GM18907 (cell line): ENCODE data around the gene MRNIP.

ENCODE experiments used
- ATAC-seq: cut with Tn5 transposase; IDR thresholded peaks from one replicate; pipeline ENCODE4 v1.9.1; 2021; ENCODE audit warnings: mild to moderate bottlenecking, moderate library complexity; ENCODE audit not compliant: unreplicated experiment

Gene MRNIP, protein sequence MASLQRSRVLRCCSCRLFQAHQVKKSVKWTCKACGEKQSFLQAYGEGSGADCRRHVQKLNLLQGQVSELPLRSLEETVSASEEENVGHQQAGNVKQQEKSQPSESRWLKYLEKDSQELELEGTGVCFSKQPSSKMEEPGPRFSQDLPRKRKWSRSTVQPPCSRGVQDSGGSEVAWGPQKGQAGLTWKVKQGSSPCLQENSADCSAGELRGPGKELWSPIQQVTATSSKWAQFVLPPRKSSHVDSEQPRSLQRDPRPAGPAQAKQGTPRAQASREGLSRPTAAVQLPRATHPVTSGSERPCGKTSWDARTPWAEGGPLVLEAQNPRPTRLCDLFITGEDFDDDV

GRCh38 chr5:179858586-179859427, at the start of gene MRNIP:
MRNIP (minus strand) TSS chr5:179858817; CDS start chr5:179858796, 21 bp downstream.
- ATAC-seq = peak; percentile 95

DNA sequence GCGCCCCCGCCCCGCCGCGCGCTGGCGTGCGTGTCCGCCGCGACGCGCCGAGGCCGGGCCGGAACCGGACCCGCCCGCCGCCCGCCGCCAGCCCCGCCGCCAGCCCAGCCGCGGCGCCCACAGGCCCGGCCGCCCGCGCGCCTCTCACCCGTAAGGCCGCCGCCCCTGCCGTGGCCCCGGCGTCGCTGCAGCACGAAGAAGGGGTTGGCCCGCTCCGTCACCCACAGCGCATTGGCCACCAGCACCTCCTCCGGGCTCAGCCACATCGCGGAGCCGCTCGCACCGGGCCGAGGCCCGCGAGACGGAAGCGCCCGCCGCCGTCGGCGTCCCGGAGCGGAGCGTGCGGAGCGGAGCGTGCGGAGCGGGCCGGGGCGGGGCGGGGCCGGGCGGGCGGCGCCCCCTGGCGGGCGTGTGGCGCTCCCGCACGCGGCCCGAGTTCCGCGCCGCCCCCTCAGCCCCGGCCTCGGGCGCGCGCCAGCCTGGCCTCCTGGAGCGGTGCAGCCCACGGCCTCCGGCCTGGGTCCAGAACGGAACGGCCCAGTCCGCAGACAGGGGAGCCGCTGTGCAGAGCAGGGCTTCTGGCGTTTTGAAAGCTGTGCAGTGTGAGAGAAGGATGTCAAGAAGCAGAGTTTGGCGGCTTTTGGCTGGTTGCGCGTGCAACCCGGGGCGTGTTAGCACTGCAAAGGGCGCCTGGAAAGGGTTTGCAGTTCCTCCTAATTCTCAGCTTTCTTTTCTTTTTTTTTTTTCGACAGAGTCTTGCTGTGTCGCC, 49.1 kb upstream of the MRNIP start, which contains the start of gene TBC1D9B:
Gene TBC1D9B, minus strand, starts transcription at position 342 of the 769 bp plus-strand sequence. Its CDS starts 76 bp downstream, at position 266.
- ATAC-seq = peak; percentile 86

DNA sequence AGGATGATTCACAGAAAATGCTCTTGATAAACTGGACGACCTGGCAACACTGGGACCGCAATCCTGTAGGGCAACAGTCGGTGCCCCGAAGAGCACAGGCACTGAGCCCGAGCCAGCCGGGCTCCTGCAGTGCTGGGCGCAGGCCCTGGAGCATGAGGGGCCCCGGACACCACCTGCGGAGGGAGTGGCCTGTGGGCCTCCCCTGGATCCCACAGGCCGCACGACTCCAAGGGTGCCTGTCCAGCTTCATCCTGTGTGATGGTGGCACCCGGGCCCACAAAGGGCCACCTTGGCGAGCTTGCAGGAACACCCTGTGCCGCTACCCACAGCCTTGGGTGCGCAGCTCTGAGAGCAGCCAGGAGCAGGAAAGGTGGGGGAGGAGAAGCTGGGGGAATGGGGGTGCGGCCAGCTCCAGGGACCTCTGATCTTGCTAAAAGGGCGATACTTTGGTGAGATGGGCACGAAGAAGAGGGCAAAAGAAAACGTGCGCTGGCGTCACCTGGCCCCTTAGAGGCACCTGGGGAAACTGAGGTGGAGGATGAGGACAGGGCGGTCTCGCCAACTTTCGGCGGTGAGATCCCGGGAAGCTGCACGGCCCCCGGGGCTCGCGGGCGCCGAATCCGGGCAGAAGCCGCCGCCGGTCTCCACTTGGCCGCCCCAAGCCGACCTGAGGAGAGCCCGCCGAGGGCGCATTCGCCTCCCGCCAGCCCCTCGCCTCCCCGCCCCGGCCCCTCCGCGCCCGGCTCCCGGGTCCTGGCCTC, 48.4 kb upstream of the MRNIP start:
- ATAC-seq = peak; percentile 26

DNA sequence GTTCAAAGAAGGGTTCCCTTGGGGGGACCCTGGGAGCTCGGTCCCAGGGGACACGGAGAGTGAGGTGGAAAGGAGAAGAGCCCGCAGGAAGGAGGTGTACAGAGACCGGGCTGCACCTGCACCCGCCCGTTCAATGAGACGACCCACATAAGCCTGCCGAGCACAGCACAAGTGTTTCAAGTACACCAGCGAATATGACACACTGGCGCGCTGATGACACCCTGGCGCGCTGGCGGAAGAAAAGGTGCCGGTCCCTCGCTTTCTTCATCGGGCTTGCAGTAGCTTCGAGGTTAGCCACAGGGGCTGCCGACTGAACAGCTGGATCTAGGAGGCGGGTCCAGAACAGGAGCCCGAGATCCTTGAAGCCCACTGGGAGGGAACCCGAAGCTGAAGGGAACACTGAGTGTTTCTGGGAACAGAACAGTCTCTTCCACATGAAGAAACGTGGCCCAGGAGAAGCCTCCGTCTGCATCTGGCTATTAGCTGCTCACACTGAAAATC, 47.7 kb upstream of the MRNIP start:
- ATAC-seq = no peak

DNA sequence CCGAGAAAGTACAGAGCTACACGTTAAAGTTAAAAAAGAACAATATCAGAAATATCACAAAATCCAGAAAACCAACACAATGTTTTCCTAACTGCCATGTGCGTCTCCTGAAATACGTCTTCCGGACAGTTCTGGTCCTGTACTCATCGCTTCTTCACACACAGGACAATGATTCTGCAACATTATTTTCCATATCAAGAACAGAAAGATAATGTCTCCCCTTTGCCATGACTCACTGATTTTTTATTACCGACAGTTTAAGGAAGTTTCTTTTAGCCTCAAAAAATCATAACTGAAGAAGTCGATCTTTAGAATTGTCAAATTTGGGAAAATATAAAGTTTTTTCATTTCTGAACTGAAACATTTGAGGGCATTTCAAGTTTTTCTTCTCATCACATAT, 46.5 kb upstream of the MRNIP start:
- ATAC-seq = no peak

DNA sequence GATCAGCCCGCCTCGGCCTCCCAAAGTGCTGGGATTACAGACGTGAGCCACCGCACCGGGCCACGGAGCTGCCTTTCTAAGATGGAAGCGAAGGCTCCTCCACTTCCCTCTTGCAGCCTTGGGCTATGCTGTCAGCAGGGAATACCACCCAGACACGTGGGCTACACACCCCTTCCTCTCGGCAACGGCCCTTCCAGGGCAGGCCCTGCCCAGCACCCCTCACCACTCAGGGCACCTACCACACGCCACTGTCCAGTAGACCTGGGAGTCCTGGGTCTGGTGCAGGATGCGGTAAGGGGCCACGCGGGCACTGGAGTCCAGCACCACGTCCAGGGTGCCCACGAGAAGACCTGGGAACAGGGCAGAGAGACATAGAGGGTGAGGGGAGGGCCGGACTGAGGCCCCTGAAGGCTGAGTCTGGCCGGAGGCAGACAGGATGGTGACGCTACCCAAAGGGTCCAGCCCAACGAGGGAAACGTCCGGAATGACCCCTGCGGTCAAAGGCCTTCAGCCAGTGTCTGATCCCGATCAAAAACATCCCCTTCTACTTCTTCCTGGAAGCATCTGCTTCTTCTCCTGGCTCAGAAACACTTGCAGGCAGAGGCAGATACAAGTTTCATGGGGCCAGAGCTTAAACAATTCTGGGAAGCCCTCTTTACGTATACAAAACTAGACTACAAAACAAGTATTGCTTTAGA, 46.0 kb upstream of the MRNIP start:
- ATAC-seq = no peak

GRCh38 chr5:179902763-179903158, 44.1 kb upstream of the MRNIP start:
- no peak for ATAC-seq

- no peak for ATAC-seq
Measured at GRCh38 chr5:179901915-179902762, 43.5 kb upstream of the MRNIP start.

DNA sequence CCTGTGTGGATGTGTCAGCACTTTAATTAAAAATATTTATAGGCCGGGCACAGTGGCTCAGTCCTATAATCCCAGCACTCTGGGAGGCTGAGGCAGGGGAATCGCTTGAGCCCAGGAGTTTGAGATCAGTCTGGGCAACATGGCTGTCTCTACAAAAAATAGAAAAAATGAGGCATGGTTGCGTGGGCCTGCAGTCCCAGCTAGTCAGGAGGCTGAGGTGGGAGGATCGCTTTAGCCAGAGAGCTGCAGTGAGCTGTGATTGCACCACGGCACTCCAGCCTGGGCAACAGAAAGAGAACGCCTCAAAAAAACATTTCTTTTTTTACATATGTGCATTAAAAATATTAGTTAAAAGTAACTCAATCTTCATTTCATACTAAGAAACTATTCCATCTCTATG, 42.8 kb upstream of the MRNIP start:
- ATAC-seq = no peak

- ATAC-seq = no peak
Measured at GRCh38 chr5:179900711-179901110, 42.1 kb upstream of the MRNIP start.

DNA sequence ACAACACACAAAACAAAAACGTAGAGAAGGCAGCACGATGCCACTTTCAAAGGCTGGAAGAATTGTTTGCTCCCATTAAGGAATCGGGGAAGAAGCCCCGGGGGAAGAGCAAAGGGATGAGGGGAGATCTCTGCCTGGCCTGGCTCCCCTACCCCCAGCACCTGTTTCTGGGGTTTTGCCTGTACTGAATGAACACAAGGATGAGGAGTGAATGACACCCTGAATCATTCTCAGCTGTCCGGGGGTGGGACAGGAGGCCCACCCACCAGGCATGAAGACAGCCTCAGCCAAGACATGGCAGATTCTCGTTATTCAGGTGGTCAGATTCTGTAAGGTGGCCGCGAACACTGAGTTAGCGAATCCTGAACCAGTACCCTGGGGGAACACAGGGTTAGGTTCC, 41.6 kb upstream of the MRNIP start:
- ATAC-seq = no peak

- ATAC-seq = no peak
Measured at GRCh38 chr5:179895861-179896260, 37.2 kb upstream of the MRNIP start.

GRCh38 chr5:179893958-179894895, 35.6 kb upstream of the MRNIP start:
- no peak for ATAC-seq

DNA sequence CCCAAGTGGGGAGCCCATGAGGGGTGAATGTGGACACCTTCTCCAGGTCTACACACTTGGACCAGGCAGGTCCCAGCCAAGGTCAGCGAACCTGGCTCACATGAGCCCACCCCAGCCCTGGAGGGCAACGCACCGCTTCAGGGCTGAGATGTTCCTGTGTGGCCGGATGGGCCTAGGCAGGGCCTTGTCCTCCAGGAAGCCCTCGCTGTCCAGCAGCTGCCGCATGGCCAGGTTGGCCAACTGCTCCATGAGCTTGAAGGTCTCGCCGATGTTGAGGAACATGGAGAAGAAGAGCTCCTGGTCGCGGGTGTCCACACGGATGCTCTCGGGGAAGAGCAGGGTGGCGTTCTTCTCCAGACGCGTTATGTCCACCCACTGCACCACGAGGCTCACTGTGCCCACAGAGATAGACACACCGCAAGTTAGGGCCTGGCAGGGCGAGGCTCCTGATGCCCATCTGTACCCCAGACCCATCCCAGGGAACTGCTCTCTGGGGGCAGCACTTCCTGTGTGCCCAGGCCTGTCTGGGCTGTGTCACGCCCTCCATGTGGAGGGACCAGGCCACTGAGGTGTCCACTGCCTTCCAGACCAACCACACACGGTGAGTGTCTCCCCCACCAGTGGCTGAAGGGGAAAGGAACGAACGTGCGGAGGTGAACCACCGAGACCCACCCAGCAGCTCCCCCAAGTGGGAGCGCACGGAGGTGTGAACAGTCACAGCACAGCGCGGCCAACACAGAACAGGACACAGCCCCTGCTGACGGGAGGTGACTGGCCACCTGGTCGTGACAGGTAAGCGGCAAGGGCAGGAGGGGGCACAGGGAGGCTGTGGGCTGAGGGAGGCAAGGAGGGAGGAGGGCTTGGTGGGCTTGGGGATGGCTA, 34.7 kb upstream of the MRNIP start:
- ATAC-seq = no peak

- no peak for ATAC-seq
Measured at GRCh38 chr5:179892255-179892654, 33.6 kb upstream of the MRNIP start.

- ATAC-seq = no peak
Measured at GRCh38 chr5:179890751-179891682, 32.4 kb upstream of the MRNIP start.
